OCI-LY3 (cell line): ENCODE results near the gene IGFL4.

ENCODE experiments used
- H2AFZ ChIP-seq: fragments of 200-600, 300-600 bp; shearing (Covaris generic); 2 replicates; pipeline ENCODE4 v1.6.0; 2014; ENCODE audit warnings: antibody characterized with exemption, low read depth, low read length
- H3K27ac ChIP-seq: fragments of 200-600, 300-600 bp; sonication (generic); 2 replicates; pipeline ENCODE4 v1.5.1; 2014; ENCODE audit warnings: mild to moderate bottlenecking, low read length, moderate library complexity, mixed read lengths
- H3K27me3 ChIP-seq: fragments of 200-600, 300-600 bp; sonication (generic); 2 replicates; pipeline ENCODE4 v1.6.1; 2014; ENCODE audit warnings: low read depth, low read length, mixed read lengths
- H3K36me3 ChIP-seq: fragments of 200-600, 300-600 bp; sonication (generic); replicated peaks from 2 replicates; pipeline ENCODE3; 2014; ENCODE audit warnings: low read depth, low read length, mixed read lengths
- H3K4me1 ChIP-seq: fragments of 300-600, 200-600 bp; sonication (generic); 2 replicates; pipeline ENCODE4 v1.6.1; 2014; ENCODE audit warnings: low read length, mixed read lengths
- H3K4me2 ChIP-seq: fragments of 200-600, 300-600 bp; sonication (generic); 2 replicates; pipeline ENCODE4 v1.6.1; 2014; ENCODE audit warnings: low read length, mixed read lengths
- H3K4me3 ChIP-seq: fragments of 300-600, 200-600 bp; sonication (generic); 2 replicates; pipeline ENCODE4 v1.5.1; 2014; ENCODE audit warnings: antibody characterized with exemption, mild to moderate bottlenecking, low read length, moderate library complexity
- H3K79me2 ChIP-seq: fragments of 300-600, 200-600 bp; shearing (Covaris generic); 2 replicates; pipeline ENCODE4 v1.6.1; 2014; ENCODE audit warnings: mild to moderate bottlenecking, low read length, mixed read lengths
- H3K9ac ChIP-seq: fragments of 300-600, 200-600 bp; shearing (Covaris generic); 2 replicates; pipeline ENCODE4 v1.6.0; 2014; ENCODE audit warnings: mild to moderate bottlenecking, low read length, moderate library complexity
- H3K9me3 ChIP-seq: fragments of 200-600, 300-600 bp; shearing (Covaris generic); 2 replicates; pipeline ENCODE4 v1.6.1; 2014; ENCODE audit warnings: low read length, mixed read lengths; ENCODE audit not compliant: insufficient read depth
- H4K20me1 ChIP-seq: fragments of 200-600, 300-600 bp; sonication (generic); 2 replicates; pipeline ENCODE4 v1.6.1; 2016; ENCODE audit warnings: low read length, mixed read lengths; ENCODE audit not compliant: insufficient read depth
- CTCF ChIP-seq: fragments of 200-600, 300-600 bp; sonication (generic); IDR thresholded peaks from 2 replicates; pipeline ENCODE4 v1.5.1; 2014; ENCODE audit warnings: antibody characterized with exemption, low read length, low read depth
- EZH2phosphoT487 ChIP-seq: fragments of 200-600 bp; shearing (Covaris generic); IDR thresholded peaks from 2 replicates; pipeline ENCODE4 v1.6.1; 2018; ENCODE audit warnings: antibody characterized with exemption, mixed run types, low read depth

IGFL4 gene

DNA sequence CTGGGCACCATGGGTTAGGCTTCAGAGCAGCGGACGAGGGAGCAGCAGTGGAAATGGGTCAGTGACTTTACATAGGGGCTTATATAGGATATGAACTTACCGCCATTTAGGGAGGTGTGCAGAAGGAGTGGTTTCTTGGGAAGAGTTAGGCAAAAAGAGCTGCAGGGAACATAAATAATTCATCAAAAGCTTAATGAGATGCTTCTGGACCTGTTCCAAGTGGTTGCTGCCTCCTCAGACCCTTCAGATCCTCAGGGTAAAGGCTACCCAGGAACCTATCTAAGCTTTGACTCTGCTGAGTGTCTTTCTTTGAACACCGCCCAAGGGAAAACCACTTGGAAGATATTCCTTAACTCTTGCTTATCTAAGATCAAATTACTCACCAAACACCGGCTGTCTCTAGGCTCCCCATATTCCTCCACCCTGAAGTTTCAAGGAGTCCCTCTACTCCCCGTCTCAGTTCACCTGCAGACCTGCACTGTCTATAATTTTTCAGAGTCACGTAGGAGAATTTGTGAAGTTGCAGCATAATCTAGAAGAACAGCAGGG is at the start of gene IGFL4:
IGFL4 (minus strand) TSS at position 51 of the 549 bp plus-strand sequence; CDS start at position 11, 40 bp downstream.
- no peak within 1 kb of the TSS for H3K4me3 ChIP-seq
- H3K27me3 ChIP-seq: peaks cover 48% of the 10 kb centered on the region
- H3K4me1 ChIP-seq: no peaks in the 10 kb centered on the region
- no peaks in the 10 kb centered on the region for H4K20me1 ChIP-seq
- TF ChIP-seq EZH2phosphoT487: no peak
- no peak for TF ChIP-seq CTCF
- H2AFZ ChIP-seq: no peak within 1 kb of the TSS
- H3K36me3 ChIP-seq: no peaks in the 10 kb centered on the region
- H3K27ac ChIP-seq: no peak within 1 kb of the TSS
- H3K79me2 ChIP-seq: no peaks in the 10 kb centered on the region
- no peaks in the 10 kb centered on the region for H3K9me3 ChIP-seq
- H3K9ac ChIP-seq: no peak within 1 kb of the TSS
- H3K4me2 ChIP-seq: no peak within 1 kb of the TSS

GRCh38 chr19:46090444-46090843 is 49.6 kb upstream of the IGFL4 start:
- H3K79me2 ChIP-seq: no peaks in the 10 kb centered on the region
- TF ChIP-seq EZH2phosphoT487: no peak
- no peak for TF ChIP-seq CTCF
- peaks cover 10% of the 10 kb centered on the region; the same call in 1 of the 2 replicates for H3K27me3 ChIP-seq
- H3K9ac ChIP-seq: no peak overlapping the region
- H3K4me1 ChIP-seq: no peaks in the 10 kb centered on the region
- H3K4me2 ChIP-seq: no peak overlapping the region
- H2AFZ ChIP-seq: no peak overlapping the region
- no peaks in the 10 kb centered on the region for H4K20me1 ChIP-seq
- no peak overlapping the region for H3K4me3 ChIP-seq
- peaks cover 33% of the 10 kb centered on the region; the same call in 1 of the 2 replicates for H3K9me3 ChIP-seq
- no peaks in the 10 kb centered on the region for H3K36me3 ChIP-seq
- no peak overlapping the region for H3K27ac ChIP-seq

DNA sequence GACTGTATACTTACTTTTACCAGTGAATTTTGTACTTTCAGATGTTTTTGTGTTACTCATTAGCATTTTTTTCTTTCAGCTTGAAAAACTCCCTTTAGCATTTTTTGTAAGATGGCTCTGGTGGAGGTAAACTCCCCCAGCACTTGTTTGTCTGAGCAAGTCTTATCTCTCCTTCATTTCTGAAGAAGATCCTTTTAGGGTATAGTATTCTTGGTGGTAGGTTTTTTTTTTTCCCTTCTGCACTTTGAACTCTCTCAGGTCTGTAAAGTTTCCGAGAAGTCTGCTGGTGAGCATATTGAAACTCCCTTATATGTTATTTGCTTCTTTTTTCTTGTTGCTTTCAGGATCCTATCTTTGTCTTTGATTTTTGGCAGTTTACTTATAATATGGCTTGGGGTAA is 48.6 kb upstream of the IGFL4 start:
- H3K4me1 ChIP-seq: no peaks in the 10 kb centered on the region
- H3K79me2 ChIP-seq: no peaks in the 10 kb centered on the region
- no peak overlapping the region for H2AFZ ChIP-seq
- no peak overlapping the region for H3K27ac ChIP-seq
- peaks cover 39% of the 10 kb centered on the region; the same call in 1 of the 2 replicates for H3K9me3 ChIP-seq
- no peaks in the 10 kb centered on the region for H3K36me3 ChIP-seq
- no peak overlapping the region for H3K4me3 ChIP-seq
- peaks cover 12% of the 10 kb centered on the region; the same call in 1 of the 2 replicates for H3K27me3 ChIP-seq
- H3K4me2 ChIP-seq: no peak overlapping the region
- H3K9ac ChIP-seq: no peak overlapping the region
- H4K20me1 ChIP-seq: no peaks in the 10 kb centered on the region
- TF ChIP-seq CTCF (no peak), EZH2phosphoT487 (no peak)

- Histone ChIP-seq H3K27me3 (peaks cover 12% of the 10 kb centered on the region; the same call in 1 of the 2 replicates), H3K4me3 (no peak overlapping the region), H3K36me3 (no peaks in the 10 kb centered on the region), H4K20me1 (no peaks in the 10 kb centered on the region), H3K4me1 (no peaks in the 10 kb centered on the region), H3K4me2 (no peak overlapping the region), H3K9me3 (peaks cover 39% of the 10 kb centered on the region; the same call in 1 of the 2 replicates), H3K79me2 (no peaks in the 10 kb centered on the region), H3K9ac (no peak overlapping the region), H3K27ac (no peak overlapping the region), H2AFZ (no peak overlapping the region)
- TF ChIP-seq EZH2phosphoT487 (no peak), CTCF (no peak)
Observed at GRCh38 chr19:46088101-46088500, 47.3 kb upstream of the IGFL4 start.
